Neural progenitor cell (in vitro differentiated cells): ENCODE data around the gene CLIC6.

Experiments
- EZH2 ChIP-seq: fragments of 200-600 bp; sonication (generic); IDR thresholded peaks from 2 replicates; pipeline ENCODE4 v1.6.1; 2017; ENCODE audit warnings: antibody characterized with exemption, mild to moderate bottlenecking, moderate library complexity
- EZH2phosphoT487 ChIP-seq: fragments of 200-600 bp; sonication (generic); IDR thresholded peaks from 2 replicates; pipeline ENCODE4 v1.6.1; 2017; ENCODE audit warnings: antibody characterized with exemption
- TF ChIP-seq, protein P1 (sequence below): fragments of 200-600 bp; sonication (generic); IDR thresholded peaks from 2 replicates; pipeline ENCODE4 v1.5.1; 2017; ENCODE audit warnings: antibody characterized with exemption, mild to moderate bottlenecking

DNA sequence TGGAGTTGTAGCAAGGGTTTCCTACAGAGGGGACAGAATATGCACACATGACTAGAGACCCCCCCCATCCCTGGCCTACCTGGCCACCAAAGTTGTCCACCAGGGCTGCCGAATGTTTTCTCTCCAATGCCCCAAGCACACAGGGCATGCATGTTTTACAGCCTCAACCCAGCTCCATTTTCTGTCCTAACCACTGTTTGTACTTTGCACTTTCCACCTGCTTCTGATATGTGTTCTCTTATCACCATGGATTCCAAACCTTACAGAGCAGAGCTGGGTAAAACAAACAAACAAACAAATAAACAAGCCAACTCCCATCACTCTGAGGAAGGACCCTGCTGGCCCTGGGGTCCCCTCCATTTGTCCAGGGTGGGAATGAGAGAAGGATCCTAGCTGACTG, 27.3 kb downstream of the CLIC6 start:
- TF ChIP-seq, protein P1, sequence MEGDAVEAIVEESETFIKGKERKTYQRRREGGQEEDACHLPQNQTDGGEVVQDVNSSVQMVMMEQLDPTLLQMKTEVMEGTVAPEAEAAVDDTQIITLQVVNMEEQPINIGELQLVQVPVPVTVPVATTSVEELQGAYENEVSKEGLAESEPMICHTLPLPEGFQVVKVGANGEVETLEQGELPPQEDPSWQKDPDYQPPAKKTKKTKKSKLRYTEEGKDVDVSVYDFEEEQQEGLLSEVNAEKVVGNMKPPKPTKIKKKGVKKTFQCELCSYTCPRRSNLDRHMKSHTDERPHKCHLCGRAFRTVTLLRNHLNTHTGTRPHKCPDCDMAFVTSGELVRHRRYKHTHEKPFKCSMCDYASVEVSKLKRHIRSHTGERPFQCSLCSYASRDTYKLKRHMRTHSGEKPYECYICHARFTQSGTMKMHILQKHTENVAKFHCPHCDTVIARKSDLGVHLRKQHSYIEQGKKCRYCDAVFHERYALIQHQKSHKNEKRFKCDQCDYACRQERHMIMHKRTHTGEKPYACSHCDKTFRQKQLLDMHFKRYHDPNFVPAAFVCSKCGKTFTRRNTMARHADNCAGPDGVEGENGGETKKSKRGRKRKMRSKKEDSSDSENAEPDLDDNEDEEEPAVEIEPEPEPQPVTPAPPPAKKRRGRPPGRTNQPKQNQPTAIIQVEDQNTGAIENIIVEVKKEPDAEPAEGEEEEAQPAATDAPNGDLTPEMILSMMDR, result no peak
- no peak for TF ChIP-seq EZH2
- TF ChIP-seq EZH2phosphoT487, result no peak
